GM19238 (cell line): ENCODE data around the gene PKN2.

Experiments used
- DNase-seq: peaks from one replicate; pipeline ENCODE4 v3.0.0; 2011; ENCODE audit warnings: low spot score; ENCODE audit not compliant: insufficient read length

The PKN2 gene

DNA sequence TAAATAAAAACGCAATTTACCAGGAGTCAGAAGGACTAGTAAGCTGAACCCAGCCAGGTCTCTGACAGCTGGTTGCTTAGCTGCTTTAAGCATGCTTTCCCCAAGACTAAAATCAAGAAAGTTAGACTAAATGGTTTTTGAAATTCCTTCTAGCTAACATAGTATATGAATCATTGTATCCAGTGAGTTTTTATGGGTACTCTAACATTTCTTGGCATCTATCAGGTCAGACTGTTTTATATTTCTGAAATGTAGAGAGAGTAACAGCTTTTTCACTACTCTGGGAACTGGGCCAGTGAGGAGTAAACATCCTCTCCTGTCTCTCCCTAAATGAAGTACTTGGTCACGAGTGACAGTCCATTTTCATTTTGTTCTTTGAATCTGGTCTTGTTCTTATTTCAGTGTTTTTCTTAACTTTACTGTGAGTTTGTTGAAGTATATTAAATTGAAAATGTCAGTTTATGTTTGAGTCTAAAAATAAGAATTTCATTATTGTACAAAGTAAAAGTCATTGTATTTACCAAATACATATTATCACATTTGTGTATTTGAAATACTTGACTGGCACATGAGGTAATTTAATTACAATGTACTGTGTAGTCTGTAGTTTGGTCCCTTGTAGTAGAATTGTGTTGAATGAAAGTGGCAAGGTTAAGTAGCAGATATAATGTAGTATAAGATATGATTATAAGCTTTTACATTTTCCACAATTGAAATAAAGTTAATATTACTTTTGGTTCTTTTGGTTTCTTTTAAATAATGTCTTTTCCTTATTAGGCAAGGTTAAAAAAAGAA, 47.6 kb downstream of the PKN2 start:
- no peak for DNase-seq

- no peak for DNase-seq
These were observed 51.3 kb downstream of the PKN2 start for GRCh38 chr1:88735382-88735781.

DNA sequence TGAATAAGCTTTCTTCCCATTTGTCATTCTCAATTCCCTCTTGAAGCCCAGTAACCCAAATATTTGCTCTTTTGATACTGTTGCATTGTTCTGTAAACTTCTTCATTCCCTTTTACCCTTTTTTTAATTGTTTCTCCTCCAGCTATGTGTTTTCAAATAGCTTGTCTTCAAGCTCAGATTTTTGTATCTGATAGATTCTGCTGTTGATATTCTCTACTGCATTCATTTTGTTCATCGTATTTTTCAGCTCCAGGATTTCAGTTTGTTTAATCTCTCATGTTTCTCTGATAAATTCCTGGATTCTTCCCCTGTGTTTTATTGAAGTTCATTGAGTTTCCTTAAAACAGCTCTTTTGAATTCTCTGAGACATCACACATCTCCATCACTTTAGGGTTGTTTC, 51.8 kb downstream of the PKN2 start:
- no peak for DNase-seq

GRCh38 chr1:88736633-88737248, 52.7 kb downstream of the PKN2 start:
- no peak for DNase-seq

- DNase-seq, result no peak
These were observed 53.4 kb downstream of the PKN2 start for GRCh38 chr1:88737338-88737927.

DNA sequence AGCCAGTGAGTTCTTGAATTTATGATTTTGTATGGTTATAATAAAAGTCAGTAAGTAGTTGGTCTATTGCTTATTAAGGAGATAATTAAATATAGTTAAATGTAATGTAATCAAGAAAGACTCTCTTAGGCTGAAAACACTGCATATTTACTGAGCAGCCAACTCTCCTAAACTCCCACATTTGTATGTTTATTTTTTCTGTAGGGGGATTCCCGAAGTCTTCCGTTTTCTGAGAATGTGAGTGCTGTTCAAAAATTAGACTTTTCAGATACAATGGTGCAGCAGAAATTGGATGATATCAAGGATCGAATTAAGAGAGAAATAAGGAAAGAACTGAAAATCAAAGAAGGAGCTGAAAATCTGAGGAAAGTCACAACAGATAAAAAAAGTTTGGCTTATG, 56.7 kb downstream of the PKN2 start:
- DNase-seq, result no peak

GRCh38 chr1:88741413-88741812, 57.3 kb downstream of the PKN2 start:
- DNase-seq, result no peak

- no peak for DNase-seq
These were observed 58.5 kb downstream of the PKN2 start for GRCh38 chr1:88742531-88742930.

DNA sequence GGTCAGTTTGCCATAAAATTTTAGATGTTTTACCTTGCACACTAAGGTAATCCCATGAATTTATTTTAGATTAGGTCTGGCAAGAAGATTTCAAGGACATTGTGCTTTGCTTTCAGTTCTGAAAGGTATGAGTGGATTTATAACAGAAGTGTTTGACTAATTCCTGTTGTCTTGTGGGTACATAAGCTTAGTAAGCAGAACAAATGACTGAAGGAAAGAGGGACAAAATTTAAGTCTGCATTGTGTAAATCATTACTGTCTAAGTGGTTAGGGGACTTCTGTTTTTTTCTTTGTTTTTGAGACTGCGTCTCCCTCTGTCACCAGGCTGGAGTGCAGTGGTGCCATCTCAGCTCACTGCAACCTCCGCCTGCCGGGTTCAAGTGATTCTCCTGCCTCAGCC, 60.1 kb downstream of the PKN2 start:
- DNase-seq, result no peak

GRCh38 chr1:88746916-88747315, 62.8 kb downstream of the PKN2 start:
- DNase-seq, result no peak

- DNase-seq, result no peak
These were observed 67.6 kb downstream of the PKN2 start for GRCh38 chr1:88751714-88752113.

- no peak for DNase-seq
These were observed 69.4 kb downstream of the PKN2 start for GRCh38 chr1:88753506-88753905.

- DNase-seq, result no peak
These were observed 79.8 kb downstream of the PKN2 start for GRCh38 chr1:88763649-88764406.

GRCh38 chr1:88768187-88768586, 84.1 kb downstream of the PKN2 start:
- no peak for DNase-seq

GRCh38 chr1:88768816-88769215, 84.7 kb downstream of the PKN2 start:
- DNase-seq, result no peak

- no peak for DNase-seq
These were observed 89.6 kb downstream of the PKN2 start for GRCh38 chr1:88773540-88774150.

- no peak for DNase-seq
These were observed 90.1 kb downstream of the PKN2 start for GRCh38 chr1:88774151-88774556.

- no peak for DNase-seq
These were observed 93.6 kb downstream of the PKN2 start for GRCh38 chr1:88777604-88778149.

DNA sequence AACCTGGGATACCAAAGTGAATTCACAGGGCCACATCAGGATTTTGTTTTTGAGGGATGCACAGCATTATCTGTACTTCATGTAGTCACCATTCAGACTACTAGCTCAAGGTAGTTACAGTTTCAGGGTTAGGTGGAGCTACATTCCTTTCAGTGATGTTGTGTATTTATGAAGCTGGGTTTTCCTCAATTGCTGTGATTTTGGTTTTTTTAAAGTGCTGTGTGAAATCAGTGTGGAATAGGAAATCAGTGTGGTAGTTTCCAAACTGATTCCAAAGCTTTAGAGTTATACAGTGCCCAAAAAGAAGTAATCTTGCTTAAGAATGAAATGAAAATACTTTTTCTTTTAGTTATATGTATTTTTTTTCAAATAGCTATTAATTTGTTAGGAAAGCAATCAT, 95.8 kb downstream of the PKN2 start:
- DNase-seq, result no peak

DNA sequence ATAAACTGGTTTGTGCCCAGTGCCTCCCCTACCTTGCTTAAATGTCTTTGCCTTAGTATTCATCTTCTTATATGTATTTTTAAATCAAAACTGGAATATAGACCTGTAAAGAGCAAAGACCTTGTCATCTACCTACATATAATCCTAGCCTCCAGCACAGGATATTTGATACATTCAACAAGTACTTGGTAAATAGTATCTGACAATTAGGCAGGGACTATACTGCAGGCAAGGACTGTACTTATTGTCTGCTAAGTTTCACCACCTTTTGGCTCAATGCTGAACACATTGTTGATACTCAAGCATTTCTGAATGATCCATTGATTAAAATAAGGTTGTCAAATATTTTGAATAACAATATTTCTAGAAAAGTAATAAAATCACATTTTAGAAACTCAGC, 96.4 kb downstream of the PKN2 start:
- DNase-seq, result no peak

DNA sequence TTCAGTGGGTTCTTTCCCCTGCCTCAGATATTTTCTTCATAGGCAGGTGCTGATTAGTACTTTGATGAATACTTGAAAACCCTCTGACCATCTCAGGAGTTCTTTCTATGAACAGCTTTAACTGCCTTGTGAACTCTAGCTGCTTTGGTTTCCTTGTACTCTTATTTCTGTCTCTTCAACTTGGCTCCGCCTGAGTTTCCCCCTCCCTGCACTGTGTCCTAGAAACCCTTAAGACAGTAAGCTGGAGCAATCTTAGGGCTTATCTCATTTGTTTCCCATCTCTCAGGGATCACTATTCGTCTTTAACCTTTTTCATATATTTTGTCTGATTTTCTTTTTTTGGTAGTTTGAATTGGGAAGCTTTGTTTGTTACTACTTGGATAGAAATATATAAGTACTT, 99.1 kb downstream of the PKN2 start:
- DNase-seq, result no peak
